Daoy (cell line): ENCODE results near the gene ERCC5. TPM values are rescaled to one million over a fixed set of nuclear protein-coding genes. Genes with fewer than 3 reads are reported as not detected.

Source experiments
- DNase-seq: peaks from one replicate; pipeline ENCODE4 v3.0.0-alpha.2; 2015; ENCODE audit warnings: low read depth
- total RNA-seq: library from RNA; depleted of rRNA; stranded (reverse); fragments of >200 nt; shearing (Covaris generic); gene quantifications from 2 replicates; pipeline ENCODE4 v1.2.3, GENCODE V29; 2014

ERCC5 gene
- total RNA-seq, 1 experiment from 2014 or later = 29.2 TPM

DNA sequence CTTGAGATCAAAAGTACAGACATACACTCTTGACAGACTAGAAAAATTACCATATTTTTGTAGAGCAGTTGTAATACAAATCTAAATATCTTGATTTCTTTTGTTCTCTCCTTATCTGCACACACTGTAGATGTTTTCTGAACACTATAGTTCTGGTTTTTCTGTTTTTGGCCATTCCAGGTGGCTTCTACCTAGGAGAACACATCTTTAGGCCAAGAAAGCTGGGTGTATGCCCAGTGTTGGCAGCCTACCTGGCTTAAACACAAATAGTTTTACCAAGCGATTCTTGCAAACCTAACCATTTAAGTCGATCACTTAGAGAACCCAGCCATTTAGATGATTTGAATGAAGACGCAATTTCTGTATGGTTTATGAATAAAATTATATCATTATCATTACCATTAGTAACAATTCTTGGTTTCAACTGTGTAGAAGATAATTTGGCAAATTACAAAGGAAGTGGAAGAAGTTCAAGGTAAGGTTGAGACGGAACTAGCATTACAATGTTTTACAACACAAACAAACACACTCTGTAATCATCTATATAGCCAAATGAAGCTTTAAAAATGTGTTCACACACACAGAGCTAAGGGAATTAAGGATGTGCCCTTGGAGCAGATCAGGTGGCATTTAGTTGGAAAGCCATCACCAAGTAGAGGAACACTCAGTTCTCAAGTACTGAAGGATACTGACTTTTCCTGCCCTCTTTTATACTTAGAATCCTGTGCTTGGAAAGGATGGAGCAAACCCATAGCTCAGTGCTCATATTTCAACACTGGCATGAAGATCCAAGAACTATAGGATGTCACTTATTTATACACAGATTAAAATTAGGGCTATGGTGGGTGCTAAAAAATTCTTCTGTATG lies 36.2 kb downstream of the ERCC5 start:
- no peak for DNase-seq

DNA sequence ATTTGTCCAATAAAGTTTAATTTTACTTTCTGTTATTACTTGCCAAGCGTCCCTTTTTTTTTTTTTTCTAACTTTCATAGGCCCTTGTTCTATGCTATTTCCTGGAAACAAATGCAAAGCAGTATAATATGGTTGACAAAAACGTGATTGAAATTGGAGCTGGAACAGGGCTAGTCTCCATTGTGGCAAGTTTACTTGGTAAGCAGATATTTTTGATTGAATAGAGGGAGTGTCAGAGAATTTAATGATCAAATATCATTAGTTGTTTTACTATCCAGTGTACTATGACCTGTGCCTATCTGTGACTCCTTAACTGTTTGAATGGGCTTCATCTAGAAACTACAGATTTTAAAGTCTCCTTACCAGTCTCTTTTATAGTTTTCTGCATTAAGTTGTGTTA lies 46.7 kb downstream of the ERCC5 start:
- DNase-seq = no peak

DNA sequence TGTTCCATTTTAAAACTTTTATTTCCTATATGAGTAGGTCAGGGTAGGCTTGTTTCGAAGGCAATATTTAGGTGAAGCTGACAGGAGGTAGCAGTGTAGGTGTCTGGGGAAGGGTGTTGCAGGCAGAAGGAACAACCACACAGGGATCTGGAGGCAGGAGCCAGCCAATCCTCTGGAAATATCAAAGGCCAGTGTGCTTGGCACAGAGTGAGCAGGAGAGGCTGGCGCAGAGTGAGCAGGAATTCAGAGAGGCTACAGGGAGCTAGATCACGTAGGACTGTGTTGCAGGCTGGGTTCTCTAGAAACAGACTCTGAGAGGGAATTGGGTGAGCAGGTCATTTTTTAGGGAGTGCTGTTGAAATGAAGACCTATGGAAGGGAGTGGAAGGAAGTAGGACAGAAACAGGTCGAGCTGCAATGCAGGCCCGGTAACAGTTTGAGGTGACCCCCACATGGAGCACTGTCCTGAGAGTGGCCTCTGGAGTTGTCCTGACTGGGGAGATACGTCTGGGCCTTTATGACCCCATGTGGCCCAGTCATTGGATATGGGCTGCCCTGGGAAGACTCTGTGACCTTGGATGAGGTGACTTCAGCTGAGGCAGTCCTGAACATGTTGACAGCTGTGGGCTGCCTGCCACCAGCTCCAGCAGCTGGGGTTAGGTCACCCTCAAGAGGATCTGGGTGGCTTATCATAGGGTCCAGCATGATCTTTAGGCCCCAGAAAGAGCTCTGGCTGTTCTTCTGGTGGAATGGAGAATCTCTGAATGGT lies 51.7 kb downstream of the ERCC5 start:
- DNase-seq = no peak

DNA sequence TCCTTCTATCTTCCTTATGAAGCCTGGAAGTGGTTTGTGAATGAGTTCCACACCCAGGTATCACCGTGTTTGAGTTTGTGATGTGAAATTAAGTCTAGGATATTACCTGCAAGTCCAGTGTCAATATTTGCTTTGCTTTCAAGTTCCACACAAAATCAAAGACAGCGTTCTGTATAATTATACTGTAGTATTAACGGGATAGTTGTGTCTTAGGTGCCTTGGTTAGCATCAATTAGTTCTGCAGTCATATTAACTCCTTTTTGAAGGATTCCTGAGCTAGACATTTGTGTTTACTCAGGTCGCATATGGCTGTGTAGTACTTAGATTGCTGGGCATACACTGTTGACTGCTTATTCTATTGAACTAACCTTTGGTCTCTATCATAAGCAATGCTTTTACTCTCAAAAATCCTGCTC lies 54.4 kb downstream of the ERCC5 start:
- no peak for DNase-seq

DNA sequence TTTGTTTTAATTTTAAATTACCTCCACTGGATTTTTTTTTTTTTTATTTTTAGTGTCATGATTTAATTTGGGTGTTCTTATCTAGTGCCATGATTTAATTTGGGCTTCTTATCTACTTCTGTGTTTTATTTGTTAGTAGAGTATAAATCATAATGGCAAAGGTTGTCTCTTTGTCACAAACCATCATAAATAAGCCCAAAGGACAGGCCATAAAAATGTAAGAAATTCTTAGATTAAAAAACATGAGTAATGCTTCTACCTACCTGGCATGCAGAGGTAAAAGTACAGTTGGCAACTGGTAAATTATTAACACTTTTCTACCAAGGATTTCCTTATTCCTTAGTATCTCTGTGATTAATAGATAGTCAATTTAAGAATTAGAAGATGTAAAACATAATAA lies 55.2 kb downstream of the ERCC5 start:
- no peak for DNase-seq

DNA sequence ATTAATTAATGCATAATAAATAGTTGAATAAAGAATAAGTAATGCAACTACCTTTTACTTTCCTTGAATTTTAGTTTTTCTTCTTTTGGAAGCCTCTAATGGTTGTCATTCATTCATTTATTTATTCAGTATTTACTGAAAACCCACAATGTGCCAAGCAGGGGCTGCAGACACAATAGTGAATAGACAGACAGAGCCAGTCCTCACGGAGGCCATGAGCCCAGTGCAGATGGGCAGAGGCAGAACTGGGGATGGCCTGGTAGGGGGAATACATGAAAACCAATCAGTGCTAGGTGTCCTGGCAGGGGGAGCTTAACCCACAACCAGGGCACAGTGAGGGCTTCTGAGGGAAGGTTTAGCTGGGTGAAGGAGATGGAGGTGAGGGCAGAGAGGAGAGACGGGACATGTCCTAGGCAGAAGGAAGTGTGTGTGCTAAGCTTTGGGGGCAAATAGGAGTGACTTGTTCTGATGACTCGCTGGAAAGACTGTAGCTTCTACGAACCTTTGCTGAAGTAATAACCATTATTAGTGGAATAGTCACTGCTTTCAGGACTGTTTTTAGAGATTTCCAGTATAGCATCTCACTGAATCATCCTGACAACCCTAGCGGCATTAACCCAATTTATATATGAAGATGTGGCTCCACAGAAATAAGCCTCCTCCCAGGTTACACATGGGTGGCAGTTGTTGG lies 55.9 kb downstream of the ERCC5 start:
- DNase-seq = no peak

DNA sequence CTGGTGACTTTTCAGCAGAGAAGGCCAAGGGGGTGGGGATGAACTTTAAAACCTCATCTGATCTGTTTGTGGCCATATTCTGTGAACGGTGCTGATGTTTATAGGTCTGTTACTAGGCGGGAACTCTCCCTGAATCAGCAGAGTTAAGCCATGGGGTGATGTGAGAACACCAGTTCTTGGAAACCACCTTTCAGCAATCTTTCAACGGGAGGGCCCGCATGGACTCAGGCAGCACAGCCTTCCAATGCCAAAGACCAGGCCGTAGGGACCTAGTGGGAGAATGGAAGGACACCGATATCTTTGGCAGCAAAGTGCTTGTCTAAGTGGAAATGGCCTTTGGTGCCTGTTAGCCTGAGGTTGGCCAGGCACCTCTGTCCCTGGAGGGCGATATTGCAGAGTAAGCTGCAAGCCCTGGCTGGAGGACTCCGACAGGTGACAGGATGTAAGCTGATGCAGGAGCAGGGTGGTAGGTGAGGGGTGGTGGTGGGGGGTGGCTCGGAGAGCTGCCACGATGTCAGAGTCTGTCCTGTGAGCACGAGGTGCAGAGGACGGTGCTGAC lies 57.0 kb downstream of the ERCC5 start:
- DNase-seq = no peak

DNA sequence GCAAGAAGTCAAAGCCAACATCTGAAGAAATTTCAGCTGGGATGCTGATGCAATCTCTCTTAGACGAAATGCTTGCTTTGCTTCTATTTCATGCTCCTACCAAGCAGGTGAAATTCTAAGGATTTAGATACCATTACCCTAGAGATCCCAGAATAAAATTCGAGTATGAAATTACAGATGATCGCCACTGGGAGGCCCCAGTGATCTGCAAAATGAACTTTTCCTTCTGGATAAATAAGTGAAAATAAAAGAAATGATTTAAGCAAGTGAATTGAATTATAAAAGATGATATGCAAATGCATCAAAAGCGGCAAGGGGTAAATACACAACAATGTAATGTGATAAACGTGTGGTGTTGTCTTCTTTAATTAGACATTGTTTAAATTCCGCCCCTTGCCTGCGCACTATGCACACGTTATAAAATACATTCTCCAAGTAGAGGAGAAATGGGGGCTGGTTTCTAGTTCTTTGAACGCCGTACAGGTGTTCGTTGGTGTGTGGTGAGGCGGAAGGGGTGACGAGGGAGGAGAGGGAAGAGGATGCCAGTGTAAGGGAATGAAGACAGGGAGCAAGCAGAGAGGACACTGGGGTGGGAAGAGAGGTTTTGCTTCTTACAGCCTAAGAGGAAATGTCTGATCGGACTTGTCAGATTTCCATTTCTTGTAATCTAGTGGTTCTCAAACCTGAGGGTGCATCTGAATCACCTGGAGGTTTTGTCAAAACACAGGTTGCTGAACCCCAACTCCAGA lies 58.0 kb downstream of the ERCC5 start:
- DNase-seq = no peak

DNA sequence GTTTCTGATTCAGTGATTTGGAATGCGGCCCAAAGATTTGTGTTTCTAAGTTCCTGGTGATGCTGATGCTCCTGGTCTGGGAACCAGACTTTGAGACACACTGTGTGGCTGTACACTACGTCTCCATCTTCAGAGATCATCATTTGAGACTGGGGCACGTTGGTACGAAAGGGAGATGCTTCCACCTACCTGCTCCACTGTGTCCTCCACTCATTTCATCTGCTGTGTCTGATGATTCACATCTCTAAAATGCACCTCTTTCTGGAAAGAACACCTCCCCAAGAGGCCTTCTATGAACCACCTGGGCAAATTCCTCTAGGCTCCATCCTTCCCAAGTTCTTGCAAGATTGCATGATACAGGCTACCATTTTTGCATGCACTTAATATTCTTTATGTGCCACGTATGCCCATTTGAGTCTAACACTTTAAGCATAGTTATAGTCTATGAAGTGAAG lies 58.6 kb downstream of the ERCC5 start:
- no peak for DNase-seq

DNA sequence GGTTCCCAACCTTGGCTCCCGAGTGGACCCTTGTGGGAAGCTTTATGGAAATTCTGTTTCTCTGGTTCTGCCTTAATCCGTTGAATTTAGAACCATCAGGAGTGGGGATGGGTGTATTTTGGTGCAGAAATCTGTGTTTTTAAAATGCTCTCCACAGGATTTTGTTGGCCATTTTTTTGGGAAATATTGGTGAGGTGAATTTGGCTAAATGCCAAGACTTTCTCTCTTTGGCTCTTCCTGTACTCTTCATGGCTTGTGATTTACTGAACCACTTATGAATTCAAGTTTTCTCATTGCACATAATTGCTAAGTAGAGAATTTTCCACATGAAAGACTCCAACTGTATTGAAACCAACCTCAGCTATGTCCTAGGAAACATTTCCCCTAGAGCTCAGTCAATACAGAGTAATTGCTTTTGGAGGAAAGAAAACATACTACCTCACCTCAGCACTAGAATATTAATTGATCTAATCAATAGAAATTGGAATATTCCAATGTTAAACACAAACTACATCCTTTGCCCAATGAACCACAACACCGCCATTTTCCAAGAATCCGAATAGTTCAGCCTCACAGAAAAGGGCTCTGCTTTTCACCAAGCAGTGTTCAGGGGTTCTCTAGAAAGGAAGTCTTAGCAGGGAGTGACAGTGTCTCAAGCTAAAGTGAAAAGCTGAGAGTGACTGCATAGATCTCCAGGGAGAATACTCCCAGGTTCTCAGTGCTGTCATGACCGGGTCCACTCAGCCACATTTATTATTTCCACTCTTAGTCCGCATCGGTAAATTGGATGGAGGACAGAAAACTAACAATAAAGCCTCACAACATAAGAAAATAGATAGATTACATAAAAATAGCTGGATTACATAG lies 60.3 kb downstream of the ERCC5 start:
- DNase-seq = no peak

DNA sequence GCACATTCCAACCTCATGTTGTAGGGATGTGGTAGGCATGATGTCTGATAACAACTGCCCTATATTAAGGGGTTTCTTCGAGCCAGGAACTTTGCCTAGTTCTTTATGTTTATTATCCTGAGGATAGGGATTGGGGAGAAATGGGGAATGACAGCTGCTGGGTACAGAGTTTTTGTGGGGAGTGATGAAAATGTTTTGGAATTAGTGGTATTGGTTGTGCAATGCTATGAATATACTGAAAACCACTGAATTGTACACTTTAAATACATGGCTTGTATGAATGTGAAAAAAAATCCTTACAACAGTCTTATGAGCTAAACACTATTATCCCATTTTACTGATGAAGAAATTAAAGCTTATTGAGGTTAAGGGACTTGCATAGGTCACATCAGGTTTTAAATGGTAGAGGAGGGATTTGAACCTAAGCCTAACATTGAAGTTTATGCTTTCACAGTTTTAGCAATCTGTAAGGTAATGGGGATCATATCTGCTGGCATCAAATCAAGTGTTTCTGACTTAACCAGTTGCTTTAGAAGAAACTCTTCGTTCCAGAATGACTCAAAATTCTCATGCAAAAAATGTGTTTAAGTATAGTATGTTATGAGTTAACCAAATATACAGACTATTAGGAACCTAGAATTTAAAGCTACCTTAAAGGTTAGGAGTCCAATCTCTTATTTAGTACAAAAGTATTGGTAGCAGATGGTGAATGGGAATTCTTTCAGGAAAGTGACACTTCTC lies 61.4 kb downstream of the ERCC5 start:
- no peak for DNase-seq

DNA sequence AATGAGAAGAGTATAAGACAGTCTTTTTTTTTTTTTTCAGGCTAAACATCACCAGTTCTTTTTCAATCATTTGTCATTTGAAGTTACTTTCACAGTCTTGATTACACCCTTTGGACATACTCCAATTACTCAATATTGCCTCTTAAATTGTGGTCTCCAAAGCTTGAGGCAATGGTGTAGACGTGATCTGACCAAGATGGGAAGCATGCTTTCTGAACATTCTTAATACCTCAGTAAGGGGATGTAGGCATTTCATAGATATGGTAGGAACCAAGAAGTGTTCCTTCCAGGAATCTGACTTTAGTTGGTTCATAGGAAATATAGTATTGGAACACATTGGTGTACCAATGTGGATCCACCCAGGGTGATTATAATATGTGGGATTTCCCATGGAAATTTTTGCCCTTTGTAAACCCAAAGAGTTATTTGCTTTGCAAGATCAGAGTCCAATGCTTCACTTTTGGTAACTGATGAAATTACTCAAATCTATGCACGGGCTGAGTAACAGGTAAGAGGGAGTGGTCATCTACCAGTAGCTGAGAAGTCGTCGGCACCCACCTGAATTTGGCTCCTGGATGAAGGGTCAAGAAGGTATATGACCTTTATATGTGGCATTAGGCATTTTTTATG lies 62.2 kb downstream of the ERCC5 start:
- DNase-seq = no peak

DNA sequence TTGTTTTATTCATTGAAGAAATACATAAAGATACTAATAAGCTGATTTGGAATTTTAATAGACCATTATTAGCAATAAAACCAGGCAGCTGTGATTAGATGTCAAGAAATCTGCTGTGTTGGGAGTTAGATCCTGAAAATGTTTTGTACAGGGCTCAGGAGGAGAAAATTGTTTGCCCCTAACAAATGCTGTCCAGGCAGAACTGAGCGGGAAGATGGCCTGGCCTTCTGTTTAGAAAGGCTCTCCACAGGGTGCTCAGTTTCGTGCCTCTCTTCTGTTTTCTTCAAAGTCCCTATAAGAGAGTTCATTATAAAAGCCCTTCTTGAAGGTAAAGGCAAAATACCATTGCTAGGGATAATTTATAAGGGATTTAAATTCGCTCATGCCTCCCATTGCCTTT lies 64.1 kb downstream of the ERCC5 start:
- no peak for DNase-seq

DNA sequence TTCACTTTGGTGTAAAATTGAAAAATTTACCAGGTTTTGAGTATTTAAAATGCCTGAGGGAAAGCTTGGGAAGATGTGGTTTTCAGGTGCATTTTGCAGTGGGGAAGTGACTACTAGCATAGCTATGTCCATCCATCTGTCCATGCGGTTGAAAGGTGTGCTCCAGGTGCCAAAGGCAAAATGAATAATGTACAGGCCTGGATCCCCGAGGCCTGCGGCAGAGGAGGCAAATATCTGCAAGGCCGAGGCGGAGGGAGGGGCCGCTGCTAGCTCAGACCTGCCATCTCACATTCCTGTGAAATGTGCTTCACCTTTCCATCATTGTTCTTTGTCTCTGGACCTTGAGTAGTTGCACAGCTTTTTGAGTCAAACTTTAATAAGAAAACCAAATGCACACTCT lies 65.5 kb downstream of the ERCC5 start:
- no peak for DNase-seq

DNA sequence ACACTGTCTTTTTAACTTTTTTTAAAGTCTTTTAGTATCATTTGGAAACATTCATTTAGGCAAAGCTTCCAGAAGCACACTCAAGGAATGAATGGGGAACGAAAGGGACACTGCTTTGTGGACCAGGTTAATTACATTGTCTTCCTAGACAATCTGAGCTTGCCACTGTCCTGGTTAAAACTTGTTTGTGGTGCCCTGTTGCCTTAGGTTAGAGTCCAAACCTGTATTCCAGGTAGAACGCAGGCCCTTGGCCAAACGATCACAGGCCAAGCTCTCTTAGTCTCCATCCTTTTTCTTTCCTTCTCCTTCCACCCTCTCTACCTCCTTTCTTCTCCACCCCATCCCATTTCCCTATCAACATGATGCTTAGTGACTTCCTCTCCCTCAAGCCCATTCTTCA lies 66.8 kb downstream of the ERCC5 start:
- no peak for DNase-seq

DNA sequence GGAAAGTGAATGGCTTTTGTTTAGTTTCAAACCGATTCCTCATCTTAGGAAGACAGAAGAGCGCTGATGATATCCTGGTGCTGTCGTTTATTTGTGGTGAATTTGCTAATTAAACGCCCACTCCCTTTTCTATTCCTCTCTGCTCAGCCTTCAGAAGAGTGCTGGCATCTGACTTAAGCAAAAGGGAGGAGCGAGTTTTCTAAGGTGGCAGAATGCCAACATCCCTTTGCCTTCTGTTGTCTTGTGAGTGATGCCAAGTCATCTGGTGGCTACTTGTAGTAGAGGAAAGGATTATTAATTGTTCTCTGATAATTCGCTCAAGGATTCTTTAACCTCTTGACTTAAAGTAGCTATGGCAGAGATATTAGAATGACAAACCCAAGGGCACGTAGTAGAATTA lies 68.1 kb downstream of the ERCC5 start:
- peak; percentile 15 for DNase-seq

DNA sequence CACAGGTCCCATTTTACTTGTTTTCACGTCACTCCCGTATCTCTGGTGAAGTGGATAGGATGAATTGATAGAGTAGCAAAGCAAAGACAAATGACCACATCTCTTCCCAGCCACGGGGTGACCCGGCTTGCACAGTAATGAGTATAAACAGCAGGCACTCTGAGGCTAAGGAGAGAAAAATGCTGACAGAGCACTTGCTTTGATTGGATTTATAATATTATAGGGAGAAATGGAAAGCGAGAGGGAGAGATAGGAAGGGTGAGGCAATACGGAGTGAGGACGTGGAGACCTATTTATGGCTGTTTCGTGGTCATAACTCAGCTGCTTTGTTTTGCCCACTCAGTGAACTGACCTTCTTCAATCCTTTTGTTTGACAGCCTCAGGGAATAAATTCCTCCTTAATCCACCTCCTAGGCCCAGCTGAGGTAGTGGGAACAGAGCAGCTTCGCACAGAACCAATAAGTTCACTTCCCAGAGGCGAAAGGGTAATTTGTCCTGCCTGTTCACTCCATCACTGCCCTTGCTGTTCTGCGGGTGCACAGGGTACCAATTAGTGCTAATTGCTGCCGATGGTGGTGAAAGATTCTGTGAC lies 68.6 kb downstream of the ERCC5 start:
- no peak for DNase-seq

DNA sequence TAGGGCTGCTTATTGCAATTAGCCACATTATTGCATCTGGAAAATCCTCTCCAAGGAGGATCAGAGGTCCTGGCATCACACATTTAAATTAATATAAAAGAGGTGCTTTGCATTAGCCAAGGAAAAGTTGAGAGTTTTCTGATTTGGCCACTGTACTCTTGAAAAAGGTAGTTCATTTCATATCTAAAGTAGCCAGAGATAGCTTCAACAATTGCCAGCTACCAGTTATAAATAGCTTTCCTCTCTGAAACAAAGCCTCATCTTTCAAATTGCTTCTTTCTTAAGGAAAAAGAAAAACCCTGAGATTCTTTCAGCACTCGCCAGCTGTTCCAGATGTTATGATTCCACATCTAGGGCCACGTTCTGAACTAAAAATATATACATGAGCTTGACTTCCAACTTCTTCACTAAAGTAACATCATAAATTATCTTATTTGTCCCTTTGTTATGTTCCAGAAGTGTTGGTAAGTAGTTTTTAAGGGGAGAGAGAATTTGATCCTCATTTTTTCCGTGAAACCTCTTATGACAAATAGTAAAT lies 69.6 kb downstream of the ERCC5 start:
- no peak for DNase-seq

DNA sequence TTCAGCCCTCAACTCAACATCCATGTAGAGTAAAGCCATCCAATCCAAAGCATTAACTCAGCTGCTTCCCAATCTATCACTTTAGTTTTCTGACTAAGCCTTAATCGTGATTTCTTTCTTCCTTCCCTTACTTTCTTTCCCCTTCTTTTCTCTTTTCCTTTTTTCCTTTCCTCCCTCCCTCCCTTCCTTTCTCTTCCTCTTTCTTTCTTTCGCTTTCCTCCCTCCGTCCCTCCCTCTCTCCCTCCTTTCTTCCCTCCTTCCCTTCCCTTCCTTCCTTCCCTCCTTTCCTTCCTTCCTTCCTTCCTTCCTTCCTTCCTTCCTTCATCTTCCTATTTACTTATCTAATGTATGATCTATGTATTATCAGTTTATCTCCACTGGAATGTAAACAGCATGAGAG lies 71.2 kb downstream of the ERCC5 start:
- DNase-seq = no peak
